Trophoblast cell (in vitro differentiated cells and primary cell): Measurements from ENCODE around the gene ING3.

ENCODE experiments used
- DNase-seq, 2 donors: peaks; one replicate each; pipeline ENCODE4 v3.0.0-alpha.2; 2016
- H2AFZ ChIP-seq: 2 replicates; pipeline ENCODE4 v1.6.1; 2013; ENCODE audit warnings: low read length, moderate library complexity, mild to moderate bottlenecking; ENCODE audit not compliant: insufficient read depth, poor library complexity
- H2AK5ac ChIP-seq: 2 replicates; pipeline ENCODE4 v1.6.1; 2013; ENCODE audit warnings: mild to moderate bottlenecking, low read length
- H2BK120ac ChIP-seq: 2 replicates; pipeline ENCODE4 v1.6.1; 2013; ENCODE audit warnings: low read length, mild to moderate bottlenecking, moderate library complexity; ENCODE audit not compliant: insufficient read depth, poor library complexity
- H2BK12ac ChIP-seq: 2 replicates; pipeline ENCODE4 v1.6.1; 2013; ENCODE audit warnings: mild to moderate bottlenecking, low read length, moderate library complexity
- H2BK5ac ChIP-seq: 2 replicates; pipeline ENCODE4 v1.6.1; 2013; ENCODE audit warnings: low read length, low read depth, moderate library complexity, mild to moderate bottlenecking; ENCODE audit not compliant: poor library complexity
- H3K14ac ChIP-seq: 2 replicates; pipeline ENCODE4 v1.6.1; 2013; ENCODE audit warnings: mild to moderate bottlenecking, low read length
- H3K18ac ChIP-seq: 2 replicates; pipeline ENCODE4 v1.6.1; 2013; ENCODE audit warnings: mild to moderate bottlenecking, low read length
- H3K23ac ChIP-seq: 2 replicates; pipeline ENCODE4 v1.6.1; 2013; ENCODE audit warnings: low read length
- H3K27ac ChIP-seq: 2 replicates; pipeline ENCODE4 v1.5.1; 2013; ENCODE audit warnings: low read depth, mild to moderate bottlenecking, inconsistent platforms, low read length, moderate library complexity
- H3K27me3 ChIP-seq: 2 replicates; pipeline ENCODE4 v1.6.1; 2013; ENCODE audit warnings: inconsistent platforms, mild to moderate bottlenecking, low read length, moderate library complexity; ENCODE audit not compliant: insufficient read depth
- H3K36me3 ChIP-seq, 2 experiments: 1 replicate in 1 of 2; 2 replicates in 1 of 2; pipeline ENCODE4 v1.6.1; 2013; ENCODE audit warnings: low read length in 2 of 2, mild to moderate bottlenecking in 2 of 2, moderate library complexity in 1 of 2; ENCODE audit not compliant: insufficient read depth in 2 of 2, control insufficient read depth in 1 of 2
- H3K4ac ChIP-seq: 2 replicates; pipeline ENCODE4 v1.6.1; 2013; ENCODE audit warnings: low read depth, mild to moderate bottlenecking, low read length, moderate library complexity
- H3K4me1 ChIP-seq, 2 experiments: 1 replicate in 1 of 2; 2 replicates in 1 of 2; pipeline ENCODE4 v1.6.1; 2013; ENCODE audit warnings: low read length in 2 of 2, mild to moderate bottlenecking in 2 of 2, moderate library complexity in 1 of 2; ENCODE audit not compliant: insufficient read depth in 2 of 2, control insufficient read depth in 1 of 2
- H3K4me2 ChIP-seq: 2 replicates; pipeline ENCODE4 v1.6.1; 2013; ENCODE audit warnings: inconsistent platforms, mild to moderate bottlenecking, low read length, moderate library complexity
- H3K4me3 ChIP-seq: 2 replicates; pipeline ENCODE4 v1.5.1; 2013; ENCODE audit warnings: mild to moderate bottlenecking, low read depth, low read length, inconsistent platforms
- H3K79me1 ChIP-seq: one replicate; pipeline ENCODE4 v1.6.1; 2013; ENCODE audit warnings: low read length
- H3K79me2 ChIP-seq: 2 replicates; pipeline ENCODE4 v1.6.1; 2013; ENCODE audit warnings: low read length, mild to moderate bottlenecking; ENCODE audit not compliant: control insufficient read depth, insufficient read depth, poor library complexity
- H3K9ac ChIP-seq: 2 replicates; pipeline ENCODE4 v1.6.1; 2013; ENCODE audit warnings: mild to moderate bottlenecking, low read length
- H3K9me3 ChIP-seq: 2 replicates; pipeline ENCODE4 v1.6.1; 2013; ENCODE audit warnings: low read depth, mild to moderate bottlenecking, control low read depth, inconsistent platforms, low read length; ENCODE audit not compliant: insufficient read depth
- H4K12ac ChIP-seq: 2 replicates; pipeline ENCODE4 v1.6.1; 2013; ENCODE audit warnings: low read depth, mild to moderate bottlenecking, low read length, moderate library complexity
- H4K8ac ChIP-seq: 2 replicates; pipeline ENCODE4 v1.6.1; 2013; ENCODE audit warnings: low read depth, mild to moderate bottlenecking, low read length, moderate library complexity
- H4K91ac ChIP-seq: one replicate; pipeline ENCODE4 v1.6.1; 2013; ENCODE audit warnings: low read depth, mild to moderate bottlenecking, low read length, moderate library complexity
- WGBS: extraction: QIAGEN DNeasy Blood & Tissue Kit; methylation state at CpG from one replicate; pipeline ENCODE4 v1.1.7; 2013; ENCODE audit warnings: missing lambda C conversion rate; ENCODE audit not compliant: insufficient read length, insufficient coverage; ENCODE audit errors: extremely low coverage; 5-methylcytosine and 5-hydroxymethylcytosine counted together

Gene ING3

DNA sequence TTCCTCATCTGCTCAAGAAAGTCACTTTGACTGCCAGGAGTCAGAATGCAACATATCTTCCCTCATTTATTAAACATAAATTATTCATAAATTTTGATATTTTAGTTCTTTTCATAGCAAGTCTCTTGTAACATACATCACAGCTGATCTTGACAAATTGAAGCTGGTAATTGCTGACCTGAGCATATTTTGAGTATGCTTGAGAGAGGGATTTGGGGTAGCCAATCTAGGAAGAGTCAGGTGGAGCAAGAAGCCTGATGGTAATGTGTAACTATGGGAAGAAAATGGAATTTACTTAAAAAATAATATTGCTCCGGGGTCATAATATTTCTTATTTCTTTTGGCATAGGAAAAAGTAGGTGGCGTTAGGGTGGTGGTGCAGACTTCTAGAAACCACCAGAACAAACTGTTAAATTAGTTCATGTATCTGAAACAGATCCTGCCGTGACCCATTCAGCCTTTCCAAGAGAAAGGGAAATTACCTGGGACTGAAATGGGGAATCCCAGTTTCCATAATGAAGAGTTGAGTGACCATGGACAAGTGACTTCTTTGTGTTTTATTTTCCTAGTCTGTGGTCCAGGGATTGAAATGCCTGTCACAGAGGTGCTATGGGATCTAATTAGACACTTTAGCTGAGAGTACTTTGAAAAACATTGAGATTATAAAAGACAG lies 50.8 kb downstream of the ING3 start:
- H3K23ac ChIP-seq: no peak overlapping the region
- H3K4me3 ChIP-seq: no peak overlapping the region
- no peaks in the 10 kb centered on the region for H3K27me3 ChIP-seq
- WGBS: no CpG with 5 or more reads among the region's 3 CpGs
- H3K4me2 ChIP-seq: no peak overlapping the region
- no peak overlapping the region for H2AFZ ChIP-seq
- no peak overlapping the region for H3K27ac ChIP-seq
- no peak overlapping the region for H4K12ac ChIP-seq
- no peak overlapping the region for H2BK12ac ChIP-seq
- H3K9me3 ChIP-seq: no peaks in the 10 kb centered on the region
- H2BK120ac ChIP-seq: no peak overlapping the region
- H3K4ac ChIP-seq: no peak overlapping the region
- no peak overlapping the region for H3K14ac ChIP-seq
- no peak overlapping the region for H3K9ac ChIP-seq
- H4K8ac ChIP-seq: no peak overlapping the region
- H2BK5ac ChIP-seq: no peak overlapping the region
- no peaks in the 10 kb centered on the region for H3K4me1 ChIP-seq
- no peaks in the 10 kb centered on the region for H3K79me1 ChIP-seq
- H4K91ac ChIP-seq: no peak overlapping the region
- no peak overlapping the region for H3K18ac ChIP-seq
- no peaks in the 10 kb centered on the region for H3K79me2 ChIP-seq
- no peak for DNase-seq
- H3K36me3 ChIP-seq: no peaks in the 10 kb centered on the region
- H2AK5ac ChIP-seq: no peak overlapping the region

- WGBS: no CpG with 5 or more reads among the region's 2 CpGs
- no peak overlapping the region for H3K4me2 ChIP-seq
- no peak overlapping the region for H3K4me3 ChIP-seq
- H3K79me2 ChIP-seq: no peaks in the 10 kb centered on the region
- no peak overlapping the region for H4K91ac ChIP-seq
- H2AK5ac ChIP-seq: no peak overlapping the region
- DNase-seq: no peak
- no peaks in the 10 kb centered on the region for H3K27me3 ChIP-seq
- H3K9ac ChIP-seq: no peak overlapping the region
- H2BK5ac ChIP-seq: no peak overlapping the region
- H3K4me1 ChIP-seq: no peaks in the 10 kb centered on the region
- H3K23ac ChIP-seq: no peak overlapping the region
- H3K79me1 ChIP-seq: no peaks in the 10 kb centered on the region
- H3K9me3 ChIP-seq: no peaks in the 10 kb centered on the region
- no peak overlapping the region for H4K8ac ChIP-seq
- no peak overlapping the region for H3K14ac ChIP-seq
- H4K12ac ChIP-seq: no peak overlapping the region
- no peak overlapping the region for H3K18ac ChIP-seq
- no peak overlapping the region for H2AFZ ChIP-seq
- no peak overlapping the region for H2BK12ac ChIP-seq
- H3K27ac ChIP-seq: no peak overlapping the region
- no peaks in the 10 kb centered on the region for H3K36me3 ChIP-seq
- H3K4ac ChIP-seq: no peak overlapping the region
- no peak overlapping the region for H2BK120ac ChIP-seq
Measured at GRCh38 chr7:121002048-121002756, 51.6 kb downstream of the ING3 start.

GRCh38 chr7:121002757-121003200 lies 52.2 kb downstream of the ING3 start:
- no peaks in the 10 kb centered on the region for H3K79me2 ChIP-seq
- H2BK120ac ChIP-seq: no peak overlapping the region
- H4K8ac ChIP-seq: no peak overlapping the region
- no peaks in the 10 kb centered on the region for H3K9me3 ChIP-seq
- no peak overlapping the region for H3K4me3 ChIP-seq
- H2BK12ac ChIP-seq: no peak overlapping the region
- H3K18ac ChIP-seq: no peak overlapping the region
- H3K79me1 ChIP-seq: no peaks in the 10 kb centered on the region
- H3K27ac ChIP-seq: no peak overlapping the region
- H3K27me3 ChIP-seq: no peaks in the 10 kb centered on the region
- no peak overlapping the region for H3K23ac ChIP-seq
- no peak overlapping the region for H2AK5ac ChIP-seq
- no CpG with 5 or more reads among the region's 5 CpGs for WGBS
- no peak overlapping the region for H2BK5ac ChIP-seq
- H3K4me2 ChIP-seq: no peak overlapping the region
- H3K4ac ChIP-seq: no peak overlapping the region
- H3K14ac ChIP-seq: no peak overlapping the region
- DNase-seq: no peak
- no peak overlapping the region for H4K91ac ChIP-seq
- no peak overlapping the region for H2AFZ ChIP-seq
- H3K36me3 ChIP-seq: no peaks in the 10 kb centered on the region
- no peak overlapping the region for H3K9ac ChIP-seq
- H3K4me1 ChIP-seq: no peaks in the 10 kb centered on the region
- H4K12ac ChIP-seq: no peak overlapping the region

- no peak overlapping the region for H2AFZ ChIP-seq
- no peak overlapping the region for H2BK12ac ChIP-seq
- H2BK120ac ChIP-seq: no peak overlapping the region
- no peaks in the 10 kb centered on the region for H3K4me1 ChIP-seq
- H3K4ac ChIP-seq: no peak overlapping the region
- DNase-seq: no peak
- no peak overlapping the region for H3K27ac ChIP-seq
- WGBS: no CpG with 5 or more reads among the region's 5 CpGs
- H4K8ac ChIP-seq: no peak overlapping the region
- H4K12ac ChIP-seq: no peak overlapping the region
- no peak overlapping the region for H4K91ac ChIP-seq
- H3K9me3 ChIP-seq: no peaks in the 10 kb centered on the region
- H3K4me2 ChIP-seq: no peak overlapping the region
- H3K14ac ChIP-seq: no peak overlapping the region
- H3K79me2 ChIP-seq: no peaks in the 10 kb centered on the region
- H3K79me1 ChIP-seq: no peaks in the 10 kb centered on the region
- H3K4me3 ChIP-seq: no peak overlapping the region
- no peak overlapping the region for H2BK5ac ChIP-seq
- no peak overlapping the region for H3K18ac ChIP-seq
- H2AK5ac ChIP-seq: no peak overlapping the region
- H3K27me3 ChIP-seq: no peaks in the 10 kb centered on the region
- H3K36me3 ChIP-seq: no peaks in the 10 kb centered on the region
- no peak overlapping the region for H3K23ac ChIP-seq
- H3K9ac ChIP-seq: no peak overlapping the region
Measured at GRCh38 chr7:121003986-121004685, 53.6 kb downstream of the ING3 start.
